HFFc6 (cell line): Measurements from ENCODE around the gene PHF14. TPM values are rescaled to one million over a fixed set of nuclear protein-coding genes. Genes with fewer than 3 reads are reported as not detected.

Source experiments
- DNase-seq: peaks from one replicate; pipeline ENCODE4 v3.0.0-alpha.2; 2018
- H3K27ac Mint-ChIP-seq: 2 replicates; pipeline ENCODE4 v1.8.0; 2020; ENCODE audit warnings: mild to moderate bottlenecking, mixed read lengths
- H3K27me3 Mint-ChIP-seq: 2 replicates; pipeline ENCODE4 v1.8.0; 2021; ENCODE audit warnings: mild to moderate bottlenecking, moderate library complexity, mixed read lengths; ENCODE audit not compliant: insufficient read depth
- H3K36me3 Mint-ChIP-seq: 2 replicates; pipeline ENCODE4 v1.8.0; 2021; ENCODE audit warnings: low read depth, mixed read lengths
- H3K4me1 Mint-ChIP-seq: 2 replicates; pipeline ENCODE4 v1.8.0; 2020; ENCODE audit warnings: low read depth, mixed read lengths
- H3K4me3 Mint-ChIP-seq: 2 replicates; pipeline ENCODE4 v1.8.0; 2020; ENCODE audit warnings: mild to moderate bottlenecking, moderate library complexity, mixed read lengths
- H3K9me3 Mint-ChIP-seq: 2 replicates; pipeline ENCODE4 v1.8.0; 2020; ENCODE audit warnings: mild to moderate bottlenecking, mixed read lengths
- CTCF ChIP-seq: fragments of 200-600 bp; sonication (generic); IDR thresholded peaks from 2 replicates; pipeline ENCODE4 v1.5.0; 2021; ENCODE audit warnings: antibody characterized with exemption, mild to moderate bottlenecking
- total RNA-seq, 6 experiments: library from RNA; stranded (reverse); fragmentation: NEBNext Ultra II Directional; extraction: Animal tissue kit (Norgen Biotek cat#: 25700); gene quantifications; 2 replicates in 1 of 6; 3 replicates in 5 of 6; pipeline ENCODE4 v1.2.3, GENCODE V29; 2021

The PHF14 gene
- total RNA-seq, 6 experiments from 2014 or later = 11.4 to 15.8 (median 13.3) TPM

- Mint-ChIP-seq H3K4me3 (no peak overlapping the region), H3K27me3 (peaks cover 2% of the 10 kb centered on the region), H3K27ac (no peak overlapping the region), H3K36me3 (no peaks in the 10 kb centered on the region), H3K4me1 (no peaks in the 10 kb centered on the region), H3K9me3 (no peaks in the 10 kb centered on the region)
- no peak for TF ChIP-seq CTCF
- no peak for DNase-seq
Observed at GRCh38 chr7:11161499-11161898, 187.8 kb downstream of the PHF14 start.

- Mint-ChIP-seq H3K27me3 (peaks cover 2% of the 10 kb centered on the region), H3K4me1 (no peaks in the 10 kb centered on the region), H3K36me3 (no peaks in the 10 kb centered on the region), H3K4me3 (no peak overlapping the region), H3K27ac (no peak overlapping the region), H3K9me3 (no peaks in the 10 kb centered on the region)
- no peak for DNase-seq
- TF ChIP-seq CTCF = no peak
Observed at GRCh38 chr7:11163220-11163619, 189.5 kb downstream of the PHF14 start.

GRCh38 chr7:11166051-11166450 lies 192.4 kb downstream of the PHF14 start:
- no peak for TF ChIP-seq CTCF
- Mint-ChIP-seq H3K4me3 (no peak overlapping the region), H3K9me3 (no peaks in the 10 kb centered on the region), H3K27me3 (peaks cover 2% of the 10 kb centered on the region), H3K4me1 (no peaks in the 10 kb centered on the region), H3K36me3 (no peaks in the 10 kb centered on the region), H3K27ac (no peak overlapping the region)
- DNase-seq = no peak

- no peaks in the 10 kb centered on the region for H3K4me1 Mint-ChIP-seq
- no peak overlapping the region for H3K4me3 Mint-ChIP-seq
- no peak for DNase-seq
- H3K27ac Mint-ChIP-seq = no peak overlapping the region
- TF ChIP-seq CTCF = no peak
- no peaks in the 10 kb centered on the region; the same call in 1 of the 2 replicates for H3K27me3 Mint-ChIP-seq
- H3K36me3 Mint-ChIP-seq = no peaks in the 10 kb centered on the region
- no peaks in the 10 kb centered on the region for H3K9me3 Mint-ChIP-seq
Observed at GRCh38 chr7:11168650-11169170, 195.0 kb downstream of the PHF14 start.

- Mint-ChIP-seq H3K27ac (no peak overlapping the region), H3K4me1 (no peaks in the 10 kb centered on the region)
Observed at GRCh38 chr7:11170175-11170574, 196.5 kb downstream of the PHF14 start.

More at GRCh38 chr7:11170175-11170574, 196.5 kb downstream of the PHF14 start:
- H3K36me3 Mint-ChIP-seq = no peaks in the 10 kb centered on the region
- H3K27me3 Mint-ChIP-seq = no peaks in the 10 kb centered on the region; the same call in 1 of the 2 replicates
- no peak for TF ChIP-seq CTCF
- no peak overlapping the region for H3K4me3 Mint-ChIP-seq
- no peaks in the 10 kb centered on the region for H3K9me3 Mint-ChIP-seq
- no peak for DNase-seq
